Chondrocyte (in vitro differentiated cells): ENCODE measurements around the gene ARMH4. TPM values are rescaled to one million over a fixed set of nuclear protein-coding genes. Genes with fewer than 3 reads are reported as not detected.
A peak's percentile ranks its signal among the peaks of the same experiment; 100 is the strongest.

ENCODE experiments used
- DNase-seq: peaks from one replicate; pipeline ENCODE4 v3.0.0; 2021; ENCODE audit warnings: mixed read lengths, low spot score
- H3K27ac Mint-ChIP-seq: one replicate; pipeline ENCODE4 v1.8.0; 2021; ENCODE audit warnings: mild to moderate bottlenecking, moderate library complexity, mixed read lengths; ENCODE audit not compliant: unreplicated experiment
- H3K27me3 Mint-ChIP-seq: 2 replicates; pipeline ENCODE4 v1.8.0; 2021; ENCODE audit warnings: low read depth, mixed read lengths
- H3K36me3 Mint-ChIP-seq: 2 replicates; pipeline ENCODE4 v1.8.0; 2021; ENCODE audit warnings: low read depth, mixed read lengths
- H3K4me1 Mint-ChIP-seq: 2 replicates; pipeline ENCODE4 v1.8.0; 2021; ENCODE audit warnings: low read depth, mild to moderate bottlenecking, mixed read lengths
- H3K4me3 Mint-ChIP-seq: one replicate; pipeline ENCODE4 v1.8.0; 2021; ENCODE audit warnings: mild to moderate bottlenecking, moderate library complexity, mixed read lengths; ENCODE audit not compliant: unreplicated experiment
- H3K9me3 Mint-ChIP-seq: 2 replicates; pipeline ENCODE4 v1.8.0; 2021; ENCODE audit warnings: low read depth, mixed read lengths
- total RNA-seq: library from RNA; stranded (reverse); gene quantifications from 3 replicates; pipeline ENCODE4 v1.2.1, GENCODE V29; 2021
- TF ChIP-seq, protein P1 (sequence below): fragments of 200-600 bp; sonication (generic); IDR thresholded peaks from 2 replicates; pipeline ENCODE4 v1.5.0; 2021; ENCODE audit warnings: antibody characterized with exemption, mild to moderate bottlenecking, moderate library complexity

Gene ARMH4
- total RNA-seq, 1 donor from 2014 or later, result 23.3 TPM

DNA sequence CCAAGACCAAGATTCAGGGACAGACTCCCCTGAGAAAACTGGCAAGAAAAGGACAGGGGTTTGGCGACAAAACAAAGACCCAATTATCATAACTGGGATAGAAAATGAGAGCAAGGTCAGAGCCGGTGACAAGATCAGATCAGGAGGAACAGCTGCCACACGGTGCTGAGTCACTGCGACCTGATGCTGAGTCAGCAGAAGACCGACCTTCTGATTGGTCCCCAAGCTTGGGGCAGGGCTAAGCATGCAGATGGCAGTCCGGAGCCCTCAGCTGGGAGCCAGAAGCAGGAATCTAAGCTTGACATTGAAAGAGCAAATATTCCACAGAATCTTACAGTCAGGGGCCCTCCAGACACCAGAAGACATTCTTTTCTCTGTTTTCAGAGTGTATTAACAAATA is 19.1 kb upstream of the ARMH4 start:
- Mint-ChIP-seq H3K27me3 (peaks cover 4% of the 10 kb centered on the region), H3K36me3 (no peaks in the 10 kb centered on the region), H3K4me3 (peak overlapping the region; percentile 49), H3K9me3 (no peaks in the 10 kb centered on the region), H3K27ac (peak overlapping the region; percentile 86), H3K4me1 (peaks cover 10% of the 10 kb centered on the region)
- TF ChIP-seq, protein P1, sequence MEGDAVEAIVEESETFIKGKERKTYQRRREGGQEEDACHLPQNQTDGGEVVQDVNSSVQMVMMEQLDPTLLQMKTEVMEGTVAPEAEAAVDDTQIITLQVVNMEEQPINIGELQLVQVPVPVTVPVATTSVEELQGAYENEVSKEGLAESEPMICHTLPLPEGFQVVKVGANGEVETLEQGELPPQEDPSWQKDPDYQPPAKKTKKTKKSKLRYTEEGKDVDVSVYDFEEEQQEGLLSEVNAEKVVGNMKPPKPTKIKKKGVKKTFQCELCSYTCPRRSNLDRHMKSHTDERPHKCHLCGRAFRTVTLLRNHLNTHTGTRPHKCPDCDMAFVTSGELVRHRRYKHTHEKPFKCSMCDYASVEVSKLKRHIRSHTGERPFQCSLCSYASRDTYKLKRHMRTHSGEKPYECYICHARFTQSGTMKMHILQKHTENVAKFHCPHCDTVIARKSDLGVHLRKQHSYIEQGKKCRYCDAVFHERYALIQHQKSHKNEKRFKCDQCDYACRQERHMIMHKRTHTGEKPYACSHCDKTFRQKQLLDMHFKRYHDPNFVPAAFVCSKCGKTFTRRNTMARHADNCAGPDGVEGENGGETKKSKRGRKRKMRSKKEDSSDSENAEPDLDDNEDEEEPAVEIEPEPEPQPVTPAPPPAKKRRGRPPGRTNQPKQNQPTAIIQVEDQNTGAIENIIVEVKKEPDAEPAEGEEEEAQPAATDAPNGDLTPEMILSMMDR, result no peak
- DNase-seq, result no peak

- no peak overlapping the region for H3K27ac Mint-ChIP-seq
- H3K27me3 Mint-ChIP-seq, result no peaks in the 10 kb centered on the region
- H3K4me3 Mint-ChIP-seq, result no peak overlapping the region
Measured at GRCh38 chr14:58167891-58168290, 15.9 kb upstream of the ARMH4 start.

DNA sequence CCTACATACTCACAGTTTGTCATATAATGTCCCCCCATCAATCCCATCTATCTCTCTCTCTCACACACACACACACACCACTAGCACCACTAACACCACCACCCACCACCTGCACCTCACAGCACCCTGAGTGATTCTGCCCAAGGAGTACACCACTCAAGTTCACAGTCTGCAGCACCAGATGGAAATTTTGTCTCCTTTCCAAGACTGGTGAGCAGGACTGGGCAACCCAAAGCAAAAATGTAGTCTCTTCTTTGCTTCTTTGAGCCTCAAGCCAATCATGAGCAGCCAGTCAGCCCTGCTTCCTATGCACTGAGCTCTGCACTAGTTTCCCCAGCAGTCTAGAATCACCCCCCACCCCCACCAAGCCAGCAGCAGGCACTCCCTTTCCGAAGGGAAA is 15.0 kb upstream of the ARMH4 start:
- TF ChIP-seq, protein P1, result no peak
- peaks cover 10% of the 10 kb centered on the region for H3K4me1 Mint-ChIP-seq
- H3K4me3 Mint-ChIP-seq, result no peak overlapping the region
- no peak overlapping the region for H3K27ac Mint-ChIP-seq
- H3K9me3 Mint-ChIP-seq, result no peaks in the 10 kb centered on the region
- DNase-seq, result no peak
- no peaks in the 10 kb centered on the region for H3K27me3 Mint-ChIP-seq
- no peaks in the 10 kb centered on the region for H3K36me3 Mint-ChIP-seq

More at GRCh38 chr14:58167891-58168290, 15.9 kb upstream of the ARMH4 start:
- Mint-ChIP-seq H3K9me3 (no peaks in the 10 kb centered on the region), H3K36me3 (no peaks in the 10 kb centered on the region), H3K4me1 (peaks cover 10% of the 10 kb centered on the region)
- no peak for DNase-seq
- TF ChIP-seq, protein P1, result no peak

DNA sequence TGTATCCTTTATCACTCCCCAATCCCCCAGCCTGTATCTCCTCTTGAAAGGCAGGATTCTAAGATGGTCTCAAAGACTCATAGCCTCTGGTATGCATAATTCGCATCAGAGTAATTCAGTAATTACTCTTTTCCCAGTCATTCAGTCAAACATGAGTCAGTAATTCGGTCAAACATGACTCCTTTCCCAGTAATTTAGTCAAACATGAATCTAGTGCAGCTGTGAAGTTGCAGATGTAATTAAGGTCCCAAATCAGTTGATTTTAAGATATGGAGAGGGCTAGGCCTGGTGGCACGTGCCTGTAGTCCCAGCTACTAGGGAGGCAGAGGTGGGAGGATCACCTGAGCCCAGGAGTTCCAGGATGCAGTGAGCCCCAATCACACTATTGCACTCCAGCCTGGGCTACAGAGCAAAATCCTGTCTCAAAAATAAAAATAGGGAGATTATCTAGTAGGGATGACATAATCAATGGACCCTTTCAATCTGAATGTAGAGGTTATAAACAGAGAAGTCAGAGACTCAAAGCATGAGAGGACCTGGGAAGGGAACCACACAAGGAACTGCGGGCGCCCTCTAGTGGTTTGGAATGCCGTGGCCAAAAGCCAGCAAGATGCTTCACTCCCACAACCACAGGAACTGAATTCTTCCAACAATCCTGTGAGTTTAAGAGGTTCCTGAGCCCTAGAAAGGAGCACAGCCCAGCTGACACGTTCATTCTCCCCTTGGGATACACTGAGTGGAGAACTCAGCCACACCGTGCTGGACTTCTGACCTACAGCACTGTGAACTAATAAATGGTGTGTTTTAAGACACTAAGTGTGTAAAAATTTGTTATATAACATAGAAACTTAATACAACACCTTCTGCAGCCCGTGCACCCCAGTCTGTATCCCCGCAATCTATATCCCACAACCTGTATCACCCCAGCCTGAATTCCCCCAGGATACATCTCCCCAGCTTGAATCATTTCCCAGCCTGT is 14.3 kb upstream of the ARMH4 start:
- DNase-seq, result no peak
- peaks cover 7% of the 10 kb centered on the region for H3K4me1 Mint-ChIP-seq
- no peaks in the 10 kb centered on the region for H3K9me3 Mint-ChIP-seq
- H3K27me3 Mint-ChIP-seq, result no peaks in the 10 kb centered on the region
- no peak overlapping the region for H3K4me3 Mint-ChIP-seq
- no peaks in the 10 kb centered on the region for H3K36me3 Mint-ChIP-seq
- TF ChIP-seq, protein P1, result peak; percentile 95
- H3K27ac Mint-ChIP-seq, result no peak overlapping the region

GRCh38 chr14:58160561-58160960 is 8.5 kb upstream of the ARMH4 start:
- Mint-ChIP-seq H3K36me3 (no peaks in the 10 kb centered on the region), H3K27ac (no peak overlapping the region), H3K4me1 (no peaks in the 10 kb centered on the region), H3K4me3 (no peak overlapping the region), H3K27me3 (no peaks in the 10 kb centered on the region), H3K9me3 (no peaks in the 10 kb centered on the region)
- TF ChIP-seq, protein P1, result no peak
- no peak for DNase-seq
